GM19043 (cell line): ENCODE data around the gene CD248.
A peak's percentile ranks its signal among the peaks of the same experiment; 100 is the strongest.
"Not testable (repeated sequence)": the region's sequence is repeated elsewhere in the genome, so short reads cannot be mapped to it uniquely, and the experiment has no call there.

ENCODE experiments used
- ATAC-seq: cut with Tn5 transposase; IDR thresholded peaks from one replicate; pipeline ENCODE4 v1.9.1; 2021; ENCODE audit warnings: low read depth; ENCODE audit not compliant: unreplicated experiment

The CD248 gene, protein sequence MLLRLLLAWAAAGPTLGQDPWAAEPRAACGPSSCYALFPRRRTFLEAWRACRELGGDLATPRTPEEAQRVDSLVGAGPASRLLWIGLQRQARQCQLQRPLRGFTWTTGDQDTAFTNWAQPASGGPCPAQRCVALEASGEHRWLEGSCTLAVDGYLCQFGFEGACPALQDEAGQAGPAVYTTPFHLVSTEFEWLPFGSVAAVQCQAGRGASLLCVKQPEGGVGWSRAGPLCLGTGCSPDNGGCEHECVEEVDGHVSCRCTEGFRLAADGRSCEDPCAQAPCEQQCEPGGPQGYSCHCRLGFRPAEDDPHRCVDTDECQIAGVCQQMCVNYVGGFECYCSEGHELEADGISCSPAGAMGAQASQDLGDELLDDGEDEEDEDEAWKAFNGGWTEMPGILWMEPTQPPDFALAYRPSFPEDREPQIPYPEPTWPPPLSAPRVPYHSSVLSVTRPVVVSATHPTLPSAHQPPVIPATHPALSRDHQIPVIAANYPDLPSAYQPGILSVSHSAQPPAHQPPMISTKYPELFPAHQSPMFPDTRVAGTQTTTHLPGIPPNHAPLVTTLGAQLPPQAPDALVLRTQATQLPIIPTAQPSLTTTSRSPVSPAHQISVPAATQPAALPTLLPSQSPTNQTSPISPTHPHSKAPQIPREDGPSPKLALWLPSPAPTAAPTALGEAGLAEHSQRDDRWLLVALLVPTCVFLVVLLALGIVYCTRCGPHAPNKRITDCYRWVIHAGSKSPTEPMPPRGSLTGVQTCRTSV

GRCh38 chr11:66316849-66317251 lies at the start of gene CD248:
Gene CD248 (minus strand): TSS chr11:66317044. CDS start chr11:66317027, 17 bp downstream.
- ATAC-seq, result no peak

DNA sequence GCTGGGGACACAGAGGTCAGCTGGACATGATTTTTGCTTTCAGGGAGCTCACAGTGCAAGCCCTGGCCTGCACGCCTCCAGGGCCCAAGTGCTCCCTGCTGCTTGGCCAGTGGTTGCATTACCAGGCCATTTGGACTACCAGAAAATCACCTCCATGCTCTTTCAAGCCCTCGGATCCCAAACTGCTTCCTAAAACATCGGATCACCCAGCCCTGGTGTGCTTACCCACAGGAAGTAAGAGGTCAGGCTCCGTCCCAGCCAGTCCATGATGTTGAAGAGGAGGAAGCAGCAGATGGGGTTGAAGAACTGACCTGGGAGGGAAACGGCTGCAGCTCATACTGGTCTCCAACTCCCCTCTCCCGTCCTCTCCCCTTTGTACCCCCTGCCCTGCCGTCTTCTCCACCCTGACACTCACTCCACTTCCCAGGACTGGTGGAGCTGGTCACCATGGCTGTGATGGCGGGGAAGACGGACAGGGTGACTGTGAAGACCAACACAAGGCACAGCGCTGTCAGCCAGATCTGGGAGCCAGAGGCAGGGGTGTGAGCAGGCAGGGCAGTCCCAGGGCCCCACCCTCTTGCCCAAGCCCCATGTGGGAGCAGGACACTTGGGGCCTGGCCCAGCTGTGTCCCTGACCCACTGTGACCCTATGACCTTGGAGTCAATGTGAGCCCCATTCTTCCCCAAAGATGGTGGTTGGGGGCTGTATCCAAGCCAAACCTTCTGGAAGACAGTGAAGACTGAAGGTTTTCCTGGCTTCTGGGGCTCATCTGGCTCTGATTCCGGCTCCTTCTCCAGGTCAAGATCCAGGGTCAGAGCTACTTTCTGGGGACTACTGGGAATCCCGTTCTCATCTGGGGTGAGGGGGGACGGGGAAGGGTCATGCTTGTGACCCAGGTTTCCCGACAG lies 49.1 kb upstream of the CD248 start:
- no peak for ATAC-seq

- ATAC-seq, result no peak
Observed at GRCh38 chr11:66365166-66365565, 48.3 kb upstream of the CD248 start.

- no peak for ATAC-seq
Observed at GRCh38 chr11:66363805-66364535, 47.1 kb upstream of the CD248 start.

- no peak for ATAC-seq
Observed at GRCh38 chr11:66363187-66363601, 46.4 kb upstream of the CD248 start.

DNA sequence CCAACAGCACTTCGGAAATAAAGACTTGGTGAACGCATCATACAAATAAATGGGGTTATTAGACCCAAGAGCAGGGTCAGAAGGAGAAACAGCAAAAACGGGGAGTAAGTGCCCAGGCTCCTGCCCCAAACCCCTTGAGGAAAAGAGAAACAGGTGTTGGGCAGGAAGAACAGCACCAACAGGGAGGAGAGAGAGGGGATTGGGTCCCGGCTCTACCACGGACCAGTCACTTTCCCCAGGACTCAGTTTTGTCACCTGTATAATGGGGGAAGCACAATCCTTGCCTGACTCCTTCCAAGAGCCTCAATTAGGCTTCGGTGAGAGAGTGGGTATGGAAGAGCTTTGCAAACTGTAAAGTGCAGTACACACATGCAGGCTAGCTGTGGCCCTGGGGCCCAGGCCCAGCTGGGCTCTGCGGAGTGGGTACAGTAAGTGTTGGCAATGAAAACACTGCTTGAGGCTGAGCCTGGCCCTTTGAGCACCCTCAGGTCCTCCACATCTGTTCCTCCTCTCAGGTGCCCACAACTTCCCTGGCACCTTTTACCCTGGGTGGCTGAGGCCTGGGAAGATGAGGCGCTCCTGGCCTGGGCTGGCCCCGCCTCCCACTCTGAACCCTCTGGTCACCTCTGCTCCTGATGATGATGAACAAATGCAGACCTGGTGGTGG lies 45.8 kb upstream of the CD248 start:
- ATAC-seq, result no peak

GRCh38 chr11:66361502-66361941 lies 44.7 kb upstream of the CD248 start:
- no peak for ATAC-seq

GRCh38 chr11:66360406-66361073 lies 43.7 kb upstream of the CD248 start:
- no peak for ATAC-seq

DNA sequence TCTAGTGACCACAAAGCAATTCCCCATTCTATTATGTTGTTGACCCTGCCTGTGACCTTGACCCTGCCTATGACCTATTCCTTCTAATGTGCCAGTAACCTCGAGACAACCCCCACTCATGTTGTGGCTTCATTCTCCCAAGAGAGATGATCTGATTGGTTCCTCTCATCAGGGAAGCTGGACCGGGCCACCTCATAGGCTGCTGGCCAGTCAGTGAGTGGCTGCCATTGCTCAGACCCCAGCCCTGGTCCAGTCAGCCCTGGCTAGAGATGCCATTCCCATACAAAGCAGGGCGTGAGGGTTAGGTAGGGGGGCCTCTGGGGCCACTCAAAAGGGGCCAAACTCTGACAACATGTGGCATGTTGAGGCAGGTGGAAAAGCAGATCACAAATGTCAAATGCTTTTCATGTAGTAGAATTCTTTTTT lies 42.8 kb upstream of the CD248 start:
- ATAC-seq, result no peak

GRCh38 chr11:66350560-66351235 lies 33.9 kb upstream of the CD248 start:
- ATAC-seq, result not testable (repeated sequence)

- ATAC-seq, result no peak
Observed at GRCh38 chr11:66349084-66349386, 32.2 kb upstream of the CD248 start.

GRCh38 chr11:66347425-66348276 lies 30.8 kb upstream of the CD248 start, which contains the start of gene B4GAT1:
Gene B4GAT1 (minus strand): TSS chr11:66347629. CDS start chr11:66347545, 84 bp downstream.
- no peak for ATAC-seq

GRCh38 chr11:66346476-66347424 lies 29.9 kb upstream of the CD248 start:
- no peak for ATAC-seq

DNA sequence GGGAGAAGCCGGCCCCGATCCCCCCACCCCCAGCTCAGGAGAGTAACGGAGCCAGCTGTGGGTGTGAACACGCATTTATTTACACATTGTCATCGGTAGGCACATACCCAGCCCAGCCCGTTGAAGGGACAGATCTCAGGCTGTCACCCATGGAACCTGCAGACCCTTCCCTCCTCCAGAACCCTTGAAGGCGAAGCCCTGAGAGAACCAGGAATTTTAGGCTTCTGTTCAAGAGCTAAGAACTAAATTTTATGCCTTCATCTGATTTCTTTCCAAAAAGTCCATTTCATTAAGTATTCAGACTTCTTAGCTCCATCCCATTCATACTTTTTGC lies 28.4 kb upstream of the CD248 start:
- no peak for ATAC-seq

DNA sequence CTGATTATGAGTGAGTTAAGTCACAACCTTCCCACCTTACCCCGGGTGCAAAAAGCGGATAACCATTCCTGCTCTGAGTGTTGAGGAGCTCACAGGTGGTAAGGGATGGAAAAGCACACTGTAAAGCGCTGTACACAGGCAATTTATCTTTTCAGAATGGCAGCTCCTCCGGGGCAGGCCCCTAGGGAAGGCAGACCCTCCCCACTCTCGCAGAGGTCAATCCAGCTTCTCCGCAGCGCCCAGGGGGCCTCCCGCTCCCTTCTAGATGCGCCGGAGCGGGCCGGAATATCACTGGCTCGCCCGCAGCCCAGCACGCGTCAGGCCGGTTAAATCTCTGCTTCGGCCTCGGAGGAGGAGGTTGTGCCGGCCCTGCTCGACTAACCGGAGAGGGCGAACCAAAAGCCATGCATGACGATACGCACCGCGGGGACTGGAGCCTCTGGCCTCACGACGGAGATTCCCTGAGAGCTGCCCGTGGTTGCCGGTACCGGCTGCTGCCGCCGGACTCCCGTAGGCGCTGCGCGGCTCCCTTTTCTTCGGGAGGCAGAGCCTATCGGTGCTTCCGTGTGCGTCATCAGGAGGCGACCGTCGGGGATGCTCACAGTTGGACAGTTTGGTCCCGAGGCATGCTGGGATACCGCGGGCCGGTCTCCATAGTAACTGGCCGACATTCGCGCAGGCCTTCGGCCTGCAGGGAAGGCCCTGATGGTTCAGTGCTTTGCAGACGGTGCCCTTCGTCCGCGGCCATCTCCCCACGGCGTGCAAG lies 27.9 kb upstream of the CD248 start, which contains the start of gene BRMS1:
BRMS1 (minus strand) TSS at position 555 of the 766 bp plus-strand sequence. CDS start 2,870 bp downstream, outside the sequence.
- peak; percentile 67 for ATAC-seq

- ATAC-seq, result no peak
Observed at GRCh38 chr11:66343176-66343575, 26.3 kb upstream of the CD248 start.
